GM12865 (cell line): Measurements from ENCODE around the gene HLA-DOB.

ENCODE experiments used
- DNase-seq: peaks from one replicate; pipeline ENCODE4 v3.0.0; 2010; ENCODE audit warnings: low read depth
- H3K4me3 ChIP-seq: 2 replicates; pipeline ENCODE4 v1.5.1; 2011; ENCODE audit warnings: mild to moderate bottlenecking, low read depth, low read length, control low read depth
- TF ChIP-seq, protein P1 (sequence below): IDR thresholded peaks from 2 replicates; pipeline ENCODE4 v1.5.1; 2011; ENCODE audit warnings: low read length, control low read depth, low read depth, inconsistent platforms; ENCODE audit not compliant: insufficient read depth; ENCODE audit errors: missing control alignments

Gene HLA-DOB

DNA sequence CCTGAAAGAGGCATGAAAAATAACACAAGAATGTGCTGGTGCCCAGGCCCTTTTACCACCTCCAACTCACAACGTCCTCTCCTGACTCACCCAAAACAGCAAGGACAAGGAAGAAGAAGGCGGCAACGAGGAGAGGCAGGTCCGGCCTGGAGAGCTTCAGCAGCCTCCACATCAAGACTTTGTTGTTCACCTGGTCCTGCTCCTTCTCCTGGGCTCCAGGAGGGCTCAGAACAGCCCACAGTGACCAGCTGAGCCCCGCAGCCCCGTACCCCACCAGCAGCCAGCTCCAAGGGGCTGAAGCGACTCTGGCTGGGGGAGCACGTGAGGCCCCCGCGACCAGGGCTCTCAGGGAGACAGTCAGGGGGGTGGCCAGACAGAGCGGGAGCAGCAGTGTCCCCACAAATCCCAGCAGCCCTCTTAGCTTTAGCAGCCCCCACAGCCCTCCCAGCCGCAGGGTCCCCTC lies 20.9 kb upstream of the HLA-DOB start:
- no peak for DNase-seq
- TF ChIP-seq, protein P1, sequence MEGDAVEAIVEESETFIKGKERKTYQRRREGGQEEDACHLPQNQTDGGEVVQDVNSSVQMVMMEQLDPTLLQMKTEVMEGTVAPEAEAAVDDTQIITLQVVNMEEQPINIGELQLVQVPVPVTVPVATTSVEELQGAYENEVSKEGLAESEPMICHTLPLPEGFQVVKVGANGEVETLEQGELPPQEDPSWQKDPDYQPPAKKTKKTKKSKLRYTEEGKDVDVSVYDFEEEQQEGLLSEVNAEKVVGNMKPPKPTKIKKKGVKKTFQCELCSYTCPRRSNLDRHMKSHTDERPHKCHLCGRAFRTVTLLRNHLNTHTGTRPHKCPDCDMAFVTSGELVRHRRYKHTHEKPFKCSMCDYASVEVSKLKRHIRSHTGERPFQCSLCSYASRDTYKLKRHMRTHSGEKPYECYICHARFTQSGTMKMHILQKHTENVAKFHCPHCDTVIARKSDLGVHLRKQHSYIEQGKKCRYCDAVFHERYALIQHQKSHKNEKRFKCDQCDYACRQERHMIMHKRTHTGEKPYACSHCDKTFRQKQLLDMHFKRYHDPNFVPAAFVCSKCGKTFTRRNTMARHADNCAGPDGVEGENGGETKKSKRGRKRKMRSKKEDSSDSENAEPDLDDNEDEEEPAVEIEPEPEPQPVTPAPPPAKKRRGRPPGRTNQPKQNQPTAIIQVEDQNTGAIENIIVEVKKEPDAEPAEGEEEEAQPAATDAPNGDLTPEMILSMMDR: no peak
- peak overlapping the region; percentile 62 for H3K4me3 ChIP-seq

DNA sequence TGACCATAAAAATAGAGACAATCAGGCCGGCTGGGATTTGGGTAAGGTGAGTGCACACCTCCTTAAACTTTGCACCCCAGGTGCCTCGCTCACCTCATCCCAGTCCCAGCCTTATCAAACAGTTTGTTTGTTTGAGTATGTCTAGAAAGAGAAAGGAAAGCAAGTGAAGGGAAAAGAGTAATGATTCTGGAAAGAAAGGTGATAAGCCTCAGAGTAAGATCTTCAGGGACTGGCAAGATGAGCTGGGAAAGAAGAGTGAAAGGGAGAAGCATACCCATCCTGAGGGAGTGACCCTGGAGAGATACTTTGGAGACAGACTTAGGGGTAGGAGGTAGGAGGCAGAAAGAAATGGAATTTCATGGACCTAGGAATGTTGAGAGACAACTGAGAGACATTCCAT lies 20.1 kb upstream of the HLA-DOB start:
- peak overlapping the region; percentile 62 for H3K4me3 ChIP-seq
- TF ChIP-seq, protein P1: no peak
- DNase-seq: no peak

DNA sequence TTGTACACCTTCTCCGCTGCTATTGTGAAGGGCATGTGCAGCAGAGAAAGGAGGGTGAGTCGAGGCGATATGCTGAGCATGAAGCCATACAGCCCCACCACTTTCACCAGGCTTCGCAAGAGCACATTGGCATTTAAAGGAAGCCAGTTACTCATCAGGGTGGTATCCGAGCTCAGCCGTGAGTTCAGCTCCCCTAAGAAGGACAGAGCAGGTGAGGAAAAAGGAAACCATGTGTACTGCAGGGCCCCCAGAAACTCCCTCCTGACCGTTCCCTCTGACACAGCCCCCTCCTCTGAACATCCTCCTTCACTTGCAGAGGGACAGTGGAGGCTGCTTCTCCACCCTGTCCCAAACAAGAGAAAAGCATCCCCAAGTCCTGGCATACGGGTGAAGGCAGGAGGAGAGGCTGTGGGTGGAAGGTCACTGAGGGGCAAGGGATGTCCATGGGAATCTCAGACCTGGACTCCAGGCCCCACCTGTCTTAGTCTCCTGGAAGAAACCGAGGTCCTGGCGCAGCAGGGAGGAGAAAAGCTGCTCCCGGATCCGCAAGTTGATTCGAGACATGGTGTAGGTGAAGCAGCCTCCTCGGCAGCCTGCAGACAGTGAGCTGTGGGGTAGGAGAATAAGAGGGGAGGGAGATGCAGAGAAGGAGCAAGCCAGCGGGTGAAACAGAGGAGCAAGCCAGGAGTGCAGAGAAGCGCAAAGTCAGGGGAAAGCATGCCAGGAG lies 18.5 kb upstream of the HLA-DOB start:
- TF ChIP-seq, protein P1: no peak
- no peak overlapping the region for H3K4me3 ChIP-seq
- no peak for DNase-seq

DNA sequence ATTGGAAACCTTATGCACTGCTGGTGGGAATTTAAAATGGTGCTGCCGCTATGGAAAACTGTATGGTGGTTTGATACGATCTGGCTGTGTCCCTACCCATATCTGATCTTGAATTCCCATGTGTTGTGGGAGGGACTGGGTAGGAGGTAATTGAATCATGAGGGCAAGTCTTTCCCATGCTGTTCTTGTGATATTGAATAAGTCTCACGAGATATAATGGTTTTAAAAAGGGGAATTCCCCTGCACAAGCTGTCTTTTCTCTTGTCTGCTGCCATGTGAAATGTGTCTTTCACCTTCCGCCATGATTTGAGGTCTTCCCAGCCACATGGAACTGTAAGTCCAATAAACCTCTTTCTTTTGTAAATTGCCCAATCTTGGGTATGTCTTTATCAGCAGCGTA lies 16.9 kb upstream of the HLA-DOB start:
- TF ChIP-seq, protein P1: no peak
- DNase-seq: no peak
- H3K4me3 ChIP-seq: no peak overlapping the region

DNA sequence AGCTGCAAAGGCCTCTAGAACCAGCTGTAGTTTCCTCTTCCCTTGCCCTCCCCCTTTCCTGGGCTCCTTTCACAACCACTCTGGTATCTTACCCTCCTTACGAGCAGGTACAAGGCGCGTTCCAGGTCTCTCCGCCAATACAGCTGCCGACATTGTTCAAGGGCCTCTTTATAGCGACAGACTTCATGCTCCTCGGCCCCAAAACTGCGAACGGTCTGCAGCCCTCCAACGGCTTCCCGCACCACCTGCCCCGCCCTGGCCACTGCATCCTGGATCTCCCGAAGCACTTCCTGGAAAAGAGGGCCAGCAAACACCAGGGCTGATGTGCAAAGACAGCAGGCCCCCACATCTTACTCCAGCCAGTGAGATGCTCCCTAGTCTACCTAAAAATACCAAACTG lies 15.7 kb upstream of the HLA-DOB start:
- no peak overlapping the region for H3K4me3 ChIP-seq
- DNase-seq: no peak
- TF ChIP-seq, protein P1: no peak

DNA sequence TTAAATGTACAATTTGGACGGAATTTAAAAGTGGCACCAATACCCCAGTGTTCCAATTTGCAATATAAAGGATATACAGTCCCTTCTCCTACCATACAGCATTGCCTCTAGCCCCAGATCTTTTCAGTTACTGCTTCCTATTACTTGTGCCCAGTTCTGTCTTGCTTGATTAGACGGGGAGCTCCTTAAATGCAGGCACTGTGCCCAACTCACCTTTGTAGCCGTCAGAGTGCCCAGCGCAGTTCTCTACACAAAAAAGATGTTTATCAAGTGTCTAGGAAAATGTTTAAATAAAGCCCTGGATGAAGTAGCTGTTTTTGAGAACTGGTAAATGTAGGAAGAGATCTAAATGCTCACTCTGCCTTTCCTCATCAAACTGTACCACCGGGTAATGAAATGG lies 14.1 kb upstream of the HLA-DOB start:
- TF ChIP-seq, protein P1: no peak
- no peak overlapping the region for H3K4me3 ChIP-seq
- DNase-seq: no peak

DNA sequence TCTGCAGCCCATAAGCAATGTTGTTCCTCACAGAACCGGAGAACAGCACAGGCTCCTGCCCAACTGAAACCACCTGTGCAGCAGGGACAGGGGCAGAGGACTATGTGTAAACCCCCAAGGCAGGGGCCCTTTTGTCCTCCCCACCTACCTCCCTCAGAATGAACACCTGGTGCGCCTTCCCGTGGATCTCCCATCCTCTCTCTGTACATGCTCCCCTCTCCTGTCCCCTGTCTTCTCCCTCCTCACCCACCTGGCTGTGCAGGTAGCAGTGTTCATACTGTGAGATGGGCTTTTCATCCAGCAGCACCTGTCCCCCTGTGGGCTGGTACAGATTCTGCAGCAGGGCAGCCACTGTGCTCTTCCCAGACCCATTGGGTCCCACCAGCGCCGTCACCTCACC lies 13.2 kb upstream of the HLA-DOB start:
- TF ChIP-seq, protein P1: no peak

More for the DNA sequence above, 13.2 kb upstream of the HLA-DOB start:
- DNase-seq: no peak
- H3K4me3 ChIP-seq: no peak overlapping the region
